Nephron (organoid): Measurements from ENCODE around the gene PDE4C.
A peak's percentile ranks its signal among the peaks of the same experiment; 100 is the strongest.

ENCODE experiments used
- H3K27ac Mint-ChIP-seq, 3 experiments: 2 replicates each; pipeline ENCODE4 v1.8.0; 2020; ENCODE audit warnings: mixed read lengths in 3 of 3, mild to moderate bottlenecking in 2 of 3, moderate library complexity in 1 of 3
- H3K27me3 Mint-ChIP-seq: 2 replicates; pipeline ENCODE4 v1.8.0; 2021; ENCODE audit warnings: low read depth, mild to moderate bottlenecking, moderate library complexity, mixed read lengths
- H3K36me3 Mint-ChIP-seq: 2 replicates; pipeline ENCODE4 v1.8.0; 2020; ENCODE audit warnings: low read depth, mixed read lengths
- H3K4me1 Mint-ChIP-seq: 2 replicates; pipeline ENCODE4 v1.8.0; 2020; ENCODE audit warnings: mixed read lengths
- H3K4me3 Mint-ChIP-seq, 3 experiments: 2 replicates each; pipeline ENCODE4 v1.8.0; 2020; ENCODE audit warnings: mild to moderate bottlenecking in 3 of 3, mixed read lengths in 3 of 3, moderate library complexity in 2 of 3
- H3K9me3 Mint-ChIP-seq: 2 replicates; pipeline ENCODE4 v1.8.0; 2020; ENCODE audit warnings: mixed read lengths
- CTCF ChIP-seq, 3 experiments: fragments of 200-600 bp; sonication (generic); IDR thresholded peaks; one replicate each; pipeline ENCODE4 v1.5.0; 2021; ENCODE audit warnings: antibody characterized with exemption in 3 of 3; ENCODE audit not compliant: unreplicated experiment in 3 of 3

PDE4C gene

GRCh38 chr19:18202778-18203407 lies 23.3 kb downstream of the PDE4C start:
- peak overlapping the region in 1 of 3 experiments; percentile 47 for H3K27ac Mint-ChIP-seq
- H3K27me3 Mint-ChIP-seq, result peaks cover 7% of the 10 kb centered on the region
- peaks cover 15% of the 10 kb centered on the region for H3K36me3 Mint-ChIP-seq
- TF ChIP-seq CTCF (IDR thresholded peaks at IDR 0.05; ENCODE audit: unreplicated experiment in 3 of 3), result peak; percentile 23 to 29 (median 25)
- H3K9me3 Mint-ChIP-seq, result no peaks in the 10 kb centered on the region
- H3K4me3 Mint-ChIP-seq, result peak overlapping the region; percentile 87 to 91 (median 88)
- H3K4me1 Mint-ChIP-seq, result peaks cover 26% of the 10 kb centered on the region

- no peak for TF ChIP-seq CTCF (IDR thresholded peaks at IDR 0.05; ENCODE audit: unreplicated experiment in 3 of 3)
- peaks cover 15% of the 10 kb centered on the region for H3K36me3 Mint-ChIP-seq
- H3K4me3 Mint-ChIP-seq, result peak overlapping the region; percentile 87 to 91 (median 88)
- no peak overlapping the region for H3K27ac Mint-ChIP-seq
- peaks cover 7% of the 10 kb centered on the region for H3K27me3 Mint-ChIP-seq
- peaks cover 26% of the 10 kb centered on the region for H3K4me1 Mint-ChIP-seq
- H3K9me3 Mint-ChIP-seq, result no peaks in the 10 kb centered on the region
These were observed 23.9 kb downstream of the PDE4C start for GRCh38 chr19:18202397-18202777.

GRCh38 chr19:18198374-18198773 lies 27.9 kb downstream of the PDE4C start:
- Mint-ChIP-seq H3K27ac (no peak overlapping the region), H3K9me3 (no peaks in the 10 kb centered on the region), H3K4me3 (peak overlapping the region in 1 of 3 experiments; percentile 19), H3K27me3 (peaks cover 3% of the 10 kb centered on the region), H3K4me1 (peaks cover 19% of the 10 kb centered on the region), H3K36me3 (peaks cover 15% of the 10 kb centered on the region)
- TF ChIP-seq CTCF (IDR thresholded peaks at IDR 0.05; ENCODE audit: unreplicated experiment in 3 of 3), result no peak

- TF ChIP-seq CTCF (IDR thresholded peaks at IDR 0.05; ENCODE audit: unreplicated experiment in 3 of 3), result no peak
- no peaks in the 10 kb centered on the region for H3K9me3 Mint-ChIP-seq
- H3K4me1 Mint-ChIP-seq, result peaks cover 16% of the 10 kb centered on the region
- peaks cover 15% of the 10 kb centered on the region for H3K36me3 Mint-ChIP-seq
- no peak overlapping the region for H3K27ac Mint-ChIP-seq
- no peak overlapping the region for H3K4me3 Mint-ChIP-seq
- peaks cover 3% of the 10 kb centered on the region for H3K27me3 Mint-ChIP-seq
These were observed 28.3 kb downstream of the PDE4C start for GRCh38 chr19:18197941-18198340.

- H3K9me3 Mint-ChIP-seq, result no peaks in the 10 kb centered on the region
- no peak overlapping the region for H3K4me3 Mint-ChIP-seq
- TF ChIP-seq CTCF (IDR thresholded peaks at IDR 0.05; ENCODE audit: unreplicated experiment in 3 of 3), result no peak
- no peaks in the 10 kb centered on the region for H3K27me3 Mint-ChIP-seq
- no peak overlapping the region for H3K27ac Mint-ChIP-seq
- peaks cover 13% of the 10 kb centered on the region for H3K4me1 Mint-ChIP-seq
- H3K36me3 Mint-ChIP-seq, result peaks cover 15% of the 10 kb centered on the region
These were observed 28.9 kb downstream of the PDE4C start for GRCh38 chr19:18197306-18197705.

GRCh38 chr19:18196511-18196845 lies 29.8 kb downstream of the PDE4C start:
- Mint-ChIP-seq H3K9me3 (no peaks in the 10 kb centered on the region), H3K27me3 (no peaks in the 10 kb centered on the region), H3K4me1 (peaks cover 14% of the 10 kb centered on the region), H3K36me3 (peaks cover 15% of the 10 kb centered on the region), H3K4me3 (peak overlapping the region; percentile 59 to 72 (median 72)), H3K27ac (no peak overlapping the region)
- TF ChIP-seq CTCF (IDR thresholded peaks at IDR 0.05; ENCODE audit: unreplicated experiment in 3 of 3), result no peak
